ENCODE data around the gene SPATA2. TPM values are rescaled to one million over a fixed set of nuclear protein-coding genes. Genes with fewer than 3 reads are reported as not detected.

The SPATA2 gene
- polyA plus RNA-seq, 2 donors: 2.6 to 3.6 TPM

DNA sequence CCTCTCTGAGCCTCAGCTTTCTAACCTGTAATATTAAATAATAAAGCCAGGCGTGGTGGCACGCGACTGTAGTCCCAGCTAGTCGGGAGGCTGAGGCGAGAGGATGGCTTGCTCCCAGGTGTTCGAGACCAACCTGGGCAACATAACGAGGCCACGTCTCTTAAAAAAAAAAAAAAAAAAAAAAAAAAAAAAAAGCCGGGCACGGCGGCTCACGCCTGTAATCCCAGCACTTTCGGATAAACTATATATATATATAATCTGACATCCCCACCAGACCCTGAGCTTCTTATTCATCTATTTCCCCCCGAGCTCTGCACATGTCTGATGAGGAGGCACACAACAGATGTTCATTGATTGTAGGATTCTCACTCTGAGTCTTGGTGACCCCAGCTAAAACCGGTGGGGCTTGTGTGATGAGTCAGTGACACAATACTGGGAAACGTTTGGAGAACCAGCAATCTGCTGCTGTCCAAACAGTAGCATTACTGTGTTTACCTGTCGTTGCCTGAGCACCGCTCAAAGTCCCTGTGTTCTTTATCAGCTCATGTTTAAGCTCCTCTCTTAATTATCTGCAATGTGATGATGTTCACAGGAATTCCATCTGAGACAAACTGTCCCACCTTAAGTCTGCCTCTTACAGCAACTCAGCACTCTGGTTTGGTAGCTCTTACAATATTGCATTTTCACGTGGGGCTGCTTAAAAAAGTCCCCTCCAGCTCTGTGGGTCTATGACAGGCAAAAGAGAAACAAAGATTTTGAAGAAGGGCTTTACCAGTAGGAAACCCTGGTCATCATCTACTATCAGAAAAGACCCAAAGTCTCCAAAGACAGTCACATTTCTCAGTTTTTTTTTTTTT lies 1.0 kb upstream of the SPATA2 start:
- Histone ChIP-seq H3K27me3 (ENCODE audit: control insufficient read depth in 1 of 2, insufficient read depth in 2 of 2, low read length in 2 of 2) (no peaks in the 10 kb centered on the region), H3K4me3 (ENCODE audit: low read depth in 1 of 2, low read length in 2 of 2) (peak overlapping the region; percentile 91 to 94), H3K36me3 (ENCODE audit: control insufficient read depth in 2 of 2, insufficient read depth in 2 of 2, low read length in 1 of 2) (no peaks in the 10 kb centered on the region), H3K27ac (ENCODE audit: low read depth in 2 of 2, low read length in 1 of 2) (peak overlapping the region; percentile 99 to 100), H3K4me1 (ENCODE audit: control insufficient read depth in 2 of 2, insufficient read depth in 2 of 2, low read length in 1 of 2) (peaks cover 0 to 9% of the 10 kb centered on the region in 2 donors), H3K9me3 (ENCODE audit: control insufficient read depth in 2 of 2, insufficient read depth in 1 of 2, low read depth in 1 of 2, low read length in 1 of 2) (no peaks in the 10 kb centered on the region)
- 29 to 30% methylated on average over 19 of the region's 19 CpGs for WGBS, 2 donors

DNA sequence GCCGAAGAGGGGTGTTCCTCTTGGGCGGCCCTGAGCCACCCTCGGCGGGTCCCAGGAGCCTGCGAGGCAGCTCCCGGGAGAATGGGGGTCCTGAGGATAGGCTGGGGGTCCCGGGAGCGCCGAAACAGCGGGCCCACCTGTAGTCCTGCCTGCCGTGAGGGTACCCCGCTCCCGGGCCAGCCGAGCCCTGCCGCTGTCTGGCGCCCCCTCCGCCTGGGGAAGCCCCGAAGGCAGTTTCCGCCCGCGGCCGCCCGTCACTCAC lies 280 bp downstream of the SPATA2 start:
- Histone ChIP-seq H3K4me1 (ENCODE audit: control insufficient read depth in 2 of 2, insufficient read depth in 2 of 2, low read length in 1 of 2) (peaks cover 0 to 9% of the 10 kb centered on the region in 2 donors), H3K27me3 (ENCODE audit: control insufficient read depth in 1 of 2, insufficient read depth in 2 of 2, low read length in 2 of 2) (no peaks in the 10 kb centered on the region), H3K36me3 (ENCODE audit: control insufficient read depth in 2 of 2, insufficient read depth in 2 of 2, low read length in 1 of 2) (peaks cover 0 to 4% of the 10 kb centered on the region in 2 donors), H3K27ac (ENCODE audit: low read depth in 2 of 2, low read length in 1 of 2) (peak overlapping the region; percentile 99 to 100), H3K9me3 (ENCODE audit: control insufficient read depth in 2 of 2, insufficient read depth in 1 of 2, low read depth in 1 of 2, low read length in 1 of 2) (no peaks in the 10 kb centered on the region), H3K4me3 (ENCODE audit: low read depth in 1 of 2, low read length in 2 of 2) (peak overlapping the region; percentile 91 to 94)
- WGBS, 2 donors: 0 to 1% methylated on average over 18 to 23 of the region's 23 CpGs

DNA sequence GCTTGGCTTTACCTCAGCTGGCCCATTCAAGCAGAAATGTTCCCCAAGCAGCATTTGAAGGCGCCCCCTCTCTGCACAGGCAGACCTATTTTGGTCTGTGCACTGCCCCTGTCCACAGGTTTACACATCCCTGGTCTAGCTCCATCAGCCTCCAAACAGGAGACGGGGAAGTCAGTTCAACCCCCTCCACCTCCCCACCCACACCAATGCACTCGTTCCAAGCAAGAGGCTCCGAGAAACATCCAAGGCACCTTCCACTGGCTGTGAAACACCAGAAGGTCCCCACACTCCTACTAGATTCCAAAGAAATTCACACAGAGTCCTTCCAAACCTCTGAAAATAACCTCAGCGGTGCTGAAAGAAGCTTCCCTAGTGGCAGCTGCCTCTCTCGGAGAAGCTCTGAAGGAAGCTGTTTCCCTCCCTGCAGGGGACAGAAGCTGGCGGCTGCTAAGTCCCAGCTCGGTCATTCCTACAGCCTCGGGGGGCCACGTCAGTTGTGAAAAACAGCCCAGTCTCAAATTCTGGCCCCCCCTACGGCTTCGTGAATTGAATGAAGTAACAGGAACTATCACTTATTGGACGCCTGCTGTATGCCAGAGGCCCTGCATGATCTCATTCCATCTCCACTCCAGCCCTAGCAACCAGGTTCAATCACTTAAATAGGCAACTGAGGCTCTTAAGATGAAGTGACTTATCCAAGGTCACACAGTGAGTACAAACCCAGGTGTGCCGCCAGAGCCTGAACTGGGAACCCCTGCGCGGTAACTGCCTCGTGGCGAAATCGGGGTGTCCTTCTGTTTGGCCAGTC lies 815 bp downstream of the SPATA2 start:
- peaks cover 0 to 9% of the 10 kb centered on the region in 2 donors for H3K4me1 ChIP-seq (ENCODE audit: control insufficient read depth in 2 of 2, insufficient read depth in 2 of 2, low read length in 1 of 2)
- WGBS, 2 donors: 3 to 5% methylated on average over 19 of the region's 19 CpGs
- H3K36me3 ChIP-seq (ENCODE audit: control insufficient read depth in 2 of 2, insufficient read depth in 2 of 2, low read length in 1 of 2): peaks cover 4 to 8% of the 10 kb centered on the region in 2 donors
- peak overlapping the region; percentile 91 to 94 for H3K4me3 ChIP-seq (ENCODE audit: low read depth in 1 of 2, low read length in 2 of 2)
- peak overlapping the region; percentile 99 to 100 for H3K27ac ChIP-seq (ENCODE audit: low read depth in 2 of 2, low read length in 1 of 2)
- H3K27me3 ChIP-seq (ENCODE audit: control insufficient read depth in 1 of 2, insufficient read depth in 2 of 2, low read length in 2 of 2): no peaks in the 10 kb centered on the region
- no peaks in the 10 kb centered on the region for H3K9me3 ChIP-seq (ENCODE audit: control insufficient read depth in 2 of 2, insufficient read depth in 1 of 2, low read depth in 1 of 2, low read length in 1 of 2)

DNA sequence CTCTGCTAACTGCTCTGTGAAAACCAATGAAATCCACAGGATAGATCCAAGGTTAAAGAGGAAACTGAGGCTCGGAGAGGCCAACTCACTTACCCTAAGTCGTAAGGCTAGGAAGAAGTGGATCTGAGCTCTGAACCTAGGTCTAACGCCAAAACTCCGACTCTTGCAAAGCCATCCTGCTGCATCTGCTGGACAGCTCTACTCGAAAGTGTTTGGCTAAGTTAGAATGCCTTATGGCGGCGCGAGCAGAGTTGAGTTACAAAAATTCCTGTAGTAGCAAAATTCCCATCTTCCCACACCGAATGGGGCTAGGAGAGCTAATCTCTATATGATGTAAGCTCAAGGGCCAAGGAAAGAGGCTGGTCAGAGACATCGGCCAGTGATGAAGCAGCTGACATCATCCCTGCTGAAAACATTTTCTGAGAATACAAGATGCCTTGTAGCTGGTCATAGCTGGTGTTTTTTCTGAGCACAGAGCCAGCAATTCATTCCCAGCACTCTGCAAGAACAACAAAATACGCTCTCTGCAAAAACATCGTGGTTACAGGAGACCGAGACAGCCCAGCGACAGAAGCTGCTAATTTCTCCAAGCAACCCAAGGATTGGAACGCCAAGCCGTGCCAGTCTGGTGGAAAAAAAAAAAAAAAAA lies 1.8 kb downstream of the SPATA2 start:
- Histone ChIP-seq H3K27ac (ENCODE audit: low read depth in 2 of 2, low read length in 1 of 2) (no peak overlapping the region), H3K9me3 (ENCODE audit: control insufficient read depth in 2 of 2, insufficient read depth in 1 of 2, low read depth in 1 of 2, low read length in 1 of 2) (no peaks in the 10 kb centered on the region), H3K4me3 (ENCODE audit: low read depth in 1 of 2, low read length in 2 of 2) (no peak overlapping the region), H3K4me1 (ENCODE audit: control insufficient read depth in 2 of 2, insufficient read depth in 2 of 2, low read length in 1 of 2) (peaks cover 0 to 9% of the 10 kb centered on the region in 2 donors), H3K36me3 (ENCODE audit: control insufficient read depth in 2 of 2, insufficient read depth in 2 of 2, low read length in 1 of 2) (peaks cover 7 to 10% of the 10 kb centered on the region in 2 donors), H3K27me3 (ENCODE audit: control insufficient read depth in 1 of 2, insufficient read depth in 2 of 2, low read length in 2 of 2) (no peaks in the 10 kb centered on the region)
- 79 to 84% methylated on average over 16 of the region's 16 CpGs for WGBS, 2 donors

DNA sequence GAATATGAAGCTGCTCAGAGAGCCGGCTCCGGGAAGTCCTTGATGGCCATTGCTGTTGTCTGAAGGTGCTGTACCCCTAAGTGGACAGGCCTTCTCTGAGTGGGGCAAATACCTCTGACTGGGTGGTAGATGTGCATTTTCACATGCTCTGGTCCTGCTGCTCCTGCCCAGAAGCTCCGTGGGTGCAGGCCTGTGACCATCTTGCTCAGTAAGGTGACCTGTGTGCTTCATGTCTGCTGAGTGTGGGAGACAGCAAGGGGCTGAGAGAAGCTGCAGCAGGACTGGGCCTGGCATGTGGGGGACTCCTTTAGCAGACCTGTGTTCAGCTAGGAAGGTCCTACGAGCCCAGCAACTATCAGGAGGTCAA lies 5.0 kb downstream of the SPATA2 start:
- peaks cover 0 to 9% of the 10 kb centered on the region in 2 donors for H3K4me1 ChIP-seq (ENCODE audit: control insufficient read depth in 2 of 2, insufficient read depth in 2 of 2, low read length in 1 of 2)
- H3K9me3 ChIP-seq (ENCODE audit: control insufficient read depth in 2 of 2, insufficient read depth in 1 of 2, low read depth in 1 of 2, low read length in 1 of 2): no peaks in the 10 kb centered on the region
- 59 to 76% methylated on average over 4 of the region's 4 CpGs for WGBS, 2 donors
- H3K27me3 ChIP-seq (ENCODE audit: control insufficient read depth in 1 of 2, insufficient read depth in 2 of 2, low read length in 2 of 2): no peaks in the 10 kb centered on the region
- H3K36me3 ChIP-seq (ENCODE audit: control insufficient read depth in 2 of 2, insufficient read depth in 2 of 2, low read length in 1 of 2): peaks cover 23 to 37% of the 10 kb centered on the region in 2 donors
- no peak overlapping the region for H3K4me3 ChIP-seq (ENCODE audit: low read depth in 1 of 2, low read length in 2 of 2)
- H3K27ac ChIP-seq (ENCODE audit: low read depth in 2 of 2, low read length in 1 of 2): no peak overlapping the region

DNA sequence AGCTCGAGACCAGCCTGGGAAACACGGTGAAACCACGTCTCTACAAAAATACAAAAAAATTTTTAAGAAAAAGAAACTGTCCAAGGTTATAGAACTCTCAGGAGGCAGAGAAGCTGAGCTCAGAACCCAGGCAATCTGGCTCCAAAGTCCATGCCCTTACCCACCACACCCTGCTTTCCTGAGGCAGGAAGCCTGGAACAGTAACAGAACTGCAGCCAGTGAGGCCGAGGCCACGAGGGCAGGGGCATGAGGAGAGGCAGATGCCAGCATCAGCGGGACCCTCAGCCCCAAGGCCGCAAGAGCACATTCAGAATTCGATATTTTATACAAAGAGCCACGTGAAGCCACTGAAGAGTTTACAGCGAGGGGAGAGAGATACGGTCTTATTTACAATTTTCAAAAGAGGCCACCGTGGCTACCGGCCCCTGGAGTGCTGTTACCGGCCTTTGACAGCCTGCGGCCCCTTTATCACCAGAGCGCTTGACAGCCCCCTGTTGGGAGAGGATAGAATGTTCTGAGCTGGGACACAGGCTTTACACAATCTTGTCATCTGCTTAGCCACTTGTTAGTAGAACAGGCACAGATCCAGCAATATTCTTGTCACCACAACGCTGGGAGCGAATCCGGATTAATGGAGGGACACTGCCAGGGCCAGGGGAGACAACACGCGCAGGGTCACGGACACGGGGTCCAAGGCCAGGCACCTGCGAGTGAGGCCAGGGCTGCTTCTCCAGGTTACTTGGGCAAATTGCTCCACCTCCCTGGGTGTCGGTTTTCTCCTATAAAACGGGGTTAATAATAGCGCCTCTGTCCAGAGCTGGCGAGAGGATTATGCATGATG lies 5.6 kb downstream of the SPATA2 start:
- H3K9me3 ChIP-seq (ENCODE audit: control insufficient read depth in 2 of 2, insufficient read depth in 1 of 2, low read depth in 1 of 2, low read length in 1 of 2): no peaks in the 10 kb centered on the region
- H3K27ac ChIP-seq (ENCODE audit: low read depth in 2 of 2, low read length in 1 of 2): peak overlapping the region in 1 of 2 donors; percentile 37

DNA sequence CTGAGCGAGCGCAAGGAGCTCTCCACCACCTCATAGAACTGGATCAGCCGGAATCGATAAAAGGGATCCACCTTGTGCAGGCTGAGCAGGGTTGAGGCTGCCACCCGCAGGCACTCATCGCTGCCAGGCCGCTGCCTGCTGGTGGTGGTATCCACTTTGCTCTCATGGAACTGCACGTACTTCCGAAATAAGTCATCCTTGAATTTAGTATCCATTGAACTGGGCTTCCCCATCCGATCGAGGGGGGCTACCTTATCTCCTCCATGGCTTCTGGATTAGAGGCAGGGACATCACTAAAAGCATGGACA lies 7.1 kb downstream of the SPATA2 start:
- WGBS, 2 donors: 96% methylated on average over 11 of the region's 11 CpGs
- Histone ChIP-seq H3K4me1 (ENCODE audit: control insufficient read depth in 2 of 2, insufficient read depth in 2 of 2, low read length in 1 of 2) (peaks cover 0 to 3% of the 10 kb centered on the region in 2 donors), H3K9me3 (ENCODE audit: control insufficient read depth in 2 of 2, insufficient read depth in 1 of 2, low read depth in 1 of 2, low read length in 1 of 2) (no peaks in the 10 kb centered on the region), H3K4me3 (ENCODE audit: low read depth in 1 of 2, low read length in 2 of 2) (no peak overlapping the region), H3K36me3 (ENCODE audit: control insufficient read depth in 2 of 2, insufficient read depth in 2 of 2, low read length in 1 of 2) (peaks cover 30 to 48% of the 10 kb centered on the region in 2 donors), H3K27ac (ENCODE audit: low read depth in 2 of 2, low read length in 1 of 2) (no peak overlapping the region), H3K27me3 (ENCODE audit: control insufficient read depth in 1 of 2, insufficient read depth in 2 of 2, low read length in 2 of 2) (no peaks in the 10 kb centered on the region)

More for the DNA sequence above, 5.6 kb downstream of the SPATA2 start:
- H3K4me1 ChIP-seq (ENCODE audit: control insufficient read depth in 2 of 2, insufficient read depth in 2 of 2, low read length in 1 of 2): peaks cover 0 to 9% of the 10 kb centered on the region in 2 donors
- peaks cover 29 to 42% of the 10 kb centered on the region in 2 donors for H3K36me3 ChIP-seq (ENCODE audit: control insufficient read depth in 2 of 2, insufficient read depth in 2 of 2, low read length in 1 of 2)
- no peaks in the 10 kb centered on the region for H3K27me3 ChIP-seq (ENCODE audit: control insufficient read depth in 1 of 2, insufficient read depth in 2 of 2, low read length in 2 of 2)
- 62 to 76% methylated on average over 28 of the region's 28 CpGs for WGBS, 2 donors
- H3K4me3 ChIP-seq (ENCODE audit: low read depth in 1 of 2, low read length in 2 of 2): no peak overlapping the region

DNA sequence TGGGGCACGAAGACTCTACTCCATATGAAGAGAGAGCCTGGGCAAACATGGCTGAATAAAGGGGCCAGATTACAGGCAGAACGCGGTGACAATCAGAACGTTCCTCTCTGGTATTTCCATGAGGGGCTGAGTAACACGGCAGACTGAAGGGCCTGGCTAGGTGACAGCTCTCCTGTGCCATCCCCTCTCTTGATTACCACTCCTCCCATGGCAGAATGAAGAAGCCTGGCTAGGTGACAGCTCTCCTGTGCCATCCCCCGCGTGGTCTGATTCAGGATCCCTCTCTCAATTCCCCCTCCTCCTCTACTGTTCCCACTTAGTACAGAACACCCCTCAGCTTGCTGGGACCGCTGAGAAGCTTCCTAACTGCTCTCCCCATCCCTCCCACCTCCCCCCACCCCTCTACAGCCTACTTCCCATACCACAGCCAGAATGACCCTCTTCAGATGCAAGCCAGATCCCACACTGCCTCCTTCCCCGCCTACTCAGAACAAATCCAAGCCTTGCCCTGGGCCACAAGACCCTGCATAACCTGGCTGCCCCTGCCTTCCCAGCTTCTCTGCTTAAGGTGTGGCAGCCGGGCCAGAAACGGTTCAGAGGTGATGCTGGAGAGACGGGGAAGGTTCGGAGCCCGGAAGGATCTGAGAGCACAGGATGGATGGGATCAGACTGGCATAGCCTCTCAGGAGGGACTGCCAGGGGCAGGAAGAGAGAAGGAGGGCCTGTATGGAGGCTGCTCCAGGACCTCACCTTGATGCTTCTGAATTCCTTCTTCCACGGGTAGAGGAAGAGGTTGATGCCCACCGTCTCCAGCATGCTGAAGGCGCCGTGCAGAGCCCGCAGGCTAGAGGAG lies 7.7 kb downstream of the SPATA2 start:
- Histone ChIP-seq H3K27me3 (ENCODE audit: control insufficient read depth in 1 of 2, insufficient read depth in 2 of 2, low read length in 2 of 2) (no peaks in the 10 kb centered on the region), H3K9me3 (ENCODE audit: control insufficient read depth in 2 of 2, insufficient read depth in 1 of 2, low read depth in 1 of 2, low read length in 1 of 2) (no peaks in the 10 kb centered on the region), H3K4me3 (ENCODE audit: low read depth in 1 of 2, low read length in 2 of 2) (no peak overlapping the region), H3K36me3 (ENCODE audit: control insufficient read depth in 2 of 2, insufficient read depth in 2 of 2, low read length in 1 of 2) (peaks cover 30 to 48% of the 10 kb centered on the region in 2 donors), H3K27ac (ENCODE audit: low read depth in 2 of 2, low read length in 1 of 2) (no peak overlapping the region), H3K4me1 (ENCODE audit: control insufficient read depth in 2 of 2, insufficient read depth in 2 of 2, low read length in 1 of 2) (peaks cover 0 to 3% of the 10 kb centered on the region in 2 donors)
- WGBS, 2 donors: 92 to 93% methylated on average over 19 of the region's 19 CpGs
